GM12872 (cell line): Measurements from ENCODE around the gene HSF2BP.

ENCODE experiments used
- TF ChIP-seq, protein P1 (sequence below): IDR thresholded peaks from 3 replicates; pipeline ENCODE4 v1.5.1; 2011; ENCODE audit warnings: low read depth, mild to moderate bottlenecking, low read length, moderate library complexity; ENCODE audit not compliant: insufficient read depth

The HSF2BP gene

DNA sequence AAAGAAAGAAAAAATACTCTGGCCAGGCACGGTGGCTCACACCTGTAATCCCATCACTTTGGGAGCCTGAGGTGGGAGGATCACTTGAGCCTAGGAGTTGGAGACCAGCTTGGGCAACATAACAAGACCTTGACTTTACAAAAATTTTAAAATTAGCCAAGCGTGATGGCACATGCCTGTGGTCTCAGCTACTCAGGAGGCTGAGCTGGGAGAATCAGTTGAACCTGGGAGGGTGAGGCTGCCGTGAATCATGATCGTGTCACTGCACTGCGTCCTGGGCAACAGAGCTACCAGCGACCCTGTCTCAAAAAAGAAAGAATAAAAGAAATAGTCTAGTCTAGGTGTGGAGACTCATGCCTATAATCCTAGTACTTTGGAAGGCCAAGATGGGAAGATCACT, 22.4 kb upstream of the HSF2BP start:
- TF ChIP-seq, protein P1, sequence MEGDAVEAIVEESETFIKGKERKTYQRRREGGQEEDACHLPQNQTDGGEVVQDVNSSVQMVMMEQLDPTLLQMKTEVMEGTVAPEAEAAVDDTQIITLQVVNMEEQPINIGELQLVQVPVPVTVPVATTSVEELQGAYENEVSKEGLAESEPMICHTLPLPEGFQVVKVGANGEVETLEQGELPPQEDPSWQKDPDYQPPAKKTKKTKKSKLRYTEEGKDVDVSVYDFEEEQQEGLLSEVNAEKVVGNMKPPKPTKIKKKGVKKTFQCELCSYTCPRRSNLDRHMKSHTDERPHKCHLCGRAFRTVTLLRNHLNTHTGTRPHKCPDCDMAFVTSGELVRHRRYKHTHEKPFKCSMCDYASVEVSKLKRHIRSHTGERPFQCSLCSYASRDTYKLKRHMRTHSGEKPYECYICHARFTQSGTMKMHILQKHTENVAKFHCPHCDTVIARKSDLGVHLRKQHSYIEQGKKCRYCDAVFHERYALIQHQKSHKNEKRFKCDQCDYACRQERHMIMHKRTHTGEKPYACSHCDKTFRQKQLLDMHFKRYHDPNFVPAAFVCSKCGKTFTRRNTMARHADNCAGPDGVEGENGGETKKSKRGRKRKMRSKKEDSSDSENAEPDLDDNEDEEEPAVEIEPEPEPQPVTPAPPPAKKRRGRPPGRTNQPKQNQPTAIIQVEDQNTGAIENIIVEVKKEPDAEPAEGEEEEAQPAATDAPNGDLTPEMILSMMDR: no peak

DNA sequence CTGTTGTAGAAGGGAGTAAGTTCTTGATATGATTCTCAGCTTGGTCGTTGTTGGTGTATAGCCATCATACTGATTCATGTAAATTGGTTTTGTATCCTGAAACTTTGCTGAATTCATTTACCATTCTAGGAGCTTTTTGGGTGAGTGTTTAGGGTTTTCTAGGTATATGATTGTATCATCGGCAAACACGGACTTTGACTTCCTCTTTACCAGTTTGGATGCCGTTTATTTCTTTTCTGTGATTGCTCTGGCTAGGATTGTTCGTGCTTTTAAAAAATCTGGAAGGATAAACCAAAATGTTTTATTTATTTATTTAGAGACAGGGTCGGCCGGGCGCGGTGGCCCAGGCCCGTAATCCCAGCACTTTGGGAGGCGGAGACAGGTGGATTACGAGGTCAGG, 20.7 kb upstream of the HSF2BP start:
- TF ChIP-seq, protein P1: no peak

DNA sequence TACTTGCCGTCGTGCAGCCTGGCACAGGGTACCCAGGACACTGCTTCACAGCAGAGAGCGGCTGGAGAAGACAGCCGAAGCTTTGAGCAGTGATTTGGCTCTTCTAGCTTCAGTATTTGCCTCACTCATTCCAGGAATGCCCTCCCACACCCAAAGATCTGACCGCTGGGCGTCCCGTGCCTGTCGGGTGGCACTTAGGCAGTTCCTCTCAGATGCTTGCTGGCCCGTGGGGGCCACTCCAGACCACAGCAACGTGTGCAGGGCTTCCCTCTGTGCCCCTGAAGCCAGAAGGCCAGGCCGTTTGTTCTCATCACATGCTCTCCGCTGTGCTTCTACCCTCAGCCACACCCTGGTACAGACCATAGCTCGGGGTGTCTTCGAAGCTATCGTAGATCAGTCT, 17.1 kb upstream of the HSF2BP start:
- TF ChIP-seq, protein P1: no peak

DNA sequence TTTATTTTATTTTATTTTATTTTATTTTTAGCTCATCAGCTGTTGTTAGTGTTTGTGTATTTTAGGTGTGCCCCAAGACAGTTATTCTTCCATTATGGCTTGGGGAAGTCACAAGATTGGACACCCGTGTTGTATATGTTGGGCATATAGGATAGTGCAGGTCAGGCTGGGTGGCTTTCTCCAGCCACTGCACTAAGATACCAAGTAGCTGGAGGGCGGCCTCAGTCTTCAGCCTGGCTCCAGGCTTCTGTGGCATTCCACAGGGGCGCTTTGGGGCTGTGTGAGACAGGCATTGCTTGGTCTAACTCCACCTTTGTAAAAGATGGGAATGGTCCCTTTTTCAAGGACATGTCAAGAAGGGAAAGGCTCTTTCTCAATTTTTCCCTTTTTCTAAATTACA, 16.6 kb upstream of the HSF2BP start:
- TF ChIP-seq, protein P1: no peak

DNA sequence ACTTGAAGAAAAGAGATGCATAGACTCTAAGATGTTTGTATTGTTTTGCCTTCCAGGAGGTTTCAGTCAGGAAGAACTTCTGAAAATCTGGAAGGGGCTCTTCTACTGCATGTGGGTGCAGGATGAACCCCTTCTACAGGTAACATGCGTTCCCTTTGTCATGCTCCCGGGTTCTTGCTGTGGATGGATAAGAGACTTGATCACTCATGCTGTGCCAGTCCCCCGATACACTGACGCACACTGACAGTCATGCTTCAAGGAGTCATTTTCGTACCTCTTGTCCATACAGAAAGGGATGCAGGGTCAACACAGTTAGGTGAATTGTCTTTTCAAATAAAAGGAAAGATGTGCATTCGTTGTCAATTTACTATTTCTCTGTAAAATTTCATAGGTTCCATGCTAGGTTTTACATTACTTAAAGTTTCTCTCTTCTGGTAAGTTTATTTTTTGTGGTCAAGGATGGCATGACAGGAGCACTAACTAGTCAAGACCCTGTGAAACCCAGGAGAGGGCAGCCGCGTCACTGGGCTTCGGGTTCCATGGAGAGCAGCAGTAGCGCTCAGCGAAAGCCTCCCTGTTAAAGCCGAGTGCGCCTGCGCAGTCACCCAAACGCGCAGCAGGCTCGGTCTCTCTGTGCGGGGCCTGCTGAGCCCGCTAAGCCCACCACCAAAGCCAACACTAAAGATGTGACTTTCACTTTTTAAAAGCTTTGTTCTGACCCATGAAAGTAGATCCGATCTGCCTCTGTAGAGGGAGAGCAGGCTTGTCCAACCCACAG, 10.7 kb upstream of the HSF2BP start:
- TF ChIP-seq, protein P1: no peak

DNA sequence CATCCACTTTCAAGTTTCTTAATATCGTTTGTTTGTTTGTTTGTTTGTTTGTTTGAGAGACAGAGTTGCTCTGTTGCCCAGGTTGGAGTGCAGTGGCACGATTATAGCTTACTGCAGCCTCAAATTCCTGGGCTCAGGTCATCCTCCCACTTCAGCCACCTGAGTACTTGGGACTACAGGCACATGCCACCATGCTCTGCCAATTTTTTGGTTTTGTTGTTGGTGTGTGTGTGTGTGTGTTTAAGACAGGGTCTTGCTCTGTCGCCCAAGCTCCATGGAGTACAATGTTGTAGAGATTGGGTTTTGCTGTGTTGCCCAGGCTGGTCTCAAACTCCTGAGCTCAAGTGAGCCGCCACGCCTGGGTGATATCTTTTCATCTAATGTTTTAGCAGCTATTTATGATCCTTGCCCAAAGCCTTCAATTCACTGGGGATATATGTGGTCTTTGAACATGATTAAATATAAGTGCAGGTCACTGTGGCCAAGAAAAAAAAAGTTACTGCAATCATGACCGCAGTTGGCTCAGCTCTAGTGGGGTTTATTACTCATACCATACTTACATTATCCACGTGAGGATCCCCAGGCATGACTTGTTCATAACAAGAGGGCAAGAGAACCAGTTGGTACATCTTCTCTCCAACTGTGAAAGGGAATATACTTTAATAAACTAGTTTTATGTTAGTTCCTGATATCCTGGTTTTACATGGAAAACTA, 8.1 kb upstream of the HSF2BP start:
- TF ChIP-seq, protein P1: no peak

DNA sequence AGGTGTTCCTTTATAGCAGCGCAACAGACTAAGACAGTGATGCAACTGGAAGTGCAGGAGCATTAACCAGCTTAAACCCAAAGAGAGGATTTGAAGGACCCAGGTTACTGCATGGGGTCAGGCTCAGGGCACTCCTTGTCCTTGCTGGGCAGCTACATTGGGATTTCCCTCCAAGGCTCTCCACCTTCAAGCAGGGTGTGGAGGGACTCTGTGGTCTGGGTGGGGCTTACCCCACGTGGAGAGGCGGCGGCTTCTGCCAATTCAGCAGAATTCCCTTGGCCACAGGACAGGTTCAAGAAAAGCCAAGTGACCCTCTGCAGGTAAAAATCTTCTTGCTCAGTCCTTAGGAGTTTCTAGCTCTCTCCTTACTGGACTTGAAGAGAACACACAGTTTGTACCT, 6.6 kb upstream of the HSF2BP start:
- TF ChIP-seq, protein P1: no peak
